Stimulated activated CD8-positive, alpha-beta memory T cell treated with anti-CD3 and anti-CD28 coated beads, Interleukin-12 subunit alpha, Interleukin-12 subunit beta, amount 100 ng/mL, for 1 hour (primary cell): ENCODE measurements around the gene TERF2IP.

Source experiments
- DNase-seq: peaks from one replicate; pipeline ENCODE4 v3.0.0-alpha.2; 2020; ENCODE audit warnings: low read depth

The TERF2IP gene

GRCh38 chr16:75647492-75648264 is at the start of gene TERF2IP, which contains the start of gene KARS1:
Gene TERF2IP, plus strand, starts transcription at chr16:75647773. Its CDS starts 110 bp downstream, at chr16:75647883.
Gene KARS1, minus strand, starts transcription at chr16:75647665. Its CDS starts 26 bp downstream, at chr16:75647639.
- DNase-seq, result peak; percentile 92

GRCh38 chr16:75599452-75600277 is 47.9 kb upstream of the TERF2IP start:
- no peak for DNase-seq

- no peak for DNase-seq
Observed at GRCh38 chr16:75603241-75603640, 44.3 kb upstream of the TERF2IP start.

- no peak for DNase-seq
Observed at GRCh38 chr16:75606507-75606906, 41.1 kb upstream of the TERF2IP start.

- no peak for DNase-seq
Observed at GRCh38 chr16:75614066-75614897, 33.3 kb upstream of the TERF2IP start.

GRCh38 chr16:75615619-75616018 is 32.0 kb upstream of the TERF2IP start:
- DNase-seq, result no peak

- DNase-seq, result no peak
Observed at GRCh38 chr16:75616521-75617010, 31.0 kb upstream of the TERF2IP start.

GRCh38 chr16:75617121-75617520 is 30.5 kb upstream of the TERF2IP start:
- no peak for DNase-seq

GRCh38 chr16:75618780-75619179 is 28.8 kb upstream of the TERF2IP start:
- DNase-seq, result no peak

- peak; percentile 20 for DNase-seq
Observed at GRCh38 chr16:75620326-75621169, 27.0 kb upstream of the TERF2IP start.

- no peak for DNase-seq
Observed at GRCh38 chr16:75621170-75621477, 26.4 kb upstream of the TERF2IP start.

GRCh38 chr16:75622761-75623605 is 24.6 kb upstream of the TERF2IP start, which contains the start of gene ADAT1:
Gene ADAT1, minus strand, starts transcription at chr16:75623281. Its CDS starts 2,482 bp downstream, at chr16:75620799.
- peak; percentile 97 for DNase-seq

GRCh38 chr16:75624921-75625334 is 22.6 kb upstream of the TERF2IP start:
- DNase-seq, result no peak

- DNase-seq, result no peak
Observed at GRCh38 chr16:75626806-75627205, 20.8 kb upstream of the TERF2IP start.

- no peak for DNase-seq
Observed at GRCh38 chr16:75627851-75628250, 19.7 kb upstream of the TERF2IP start.

- no peak for DNase-seq
Observed at GRCh38 chr16:75628351-75628750, 19.2 kb upstream of the TERF2IP start.

GRCh38 chr16:75629132-75629531 is 18.4 kb upstream of the TERF2IP start:
- DNase-seq, result no peak

GRCh38 chr16:75630052-75630451 is 17.5 kb upstream of the TERF2IP start:
- no peak for DNase-seq

- no peak for DNase-seq
Observed at GRCh38 chr16:75632857-75633256, 14.7 kb upstream of the TERF2IP start.

GRCh38 chr16:75635036-75635435 is 12.5 kb upstream of the TERF2IP start:
- DNase-seq, result no peak
